A673 (cell line): ENCODE data around the gene NLRC5.

Experiments
- EZH2 ChIP-seq: fragments of 200-600 bp; sonication (generic); IDR thresholded peaks from 2 replicates; pipeline ENCODE4 v1.6.1; 2017; ENCODE audit warnings: borderline replicate concordance, low read depth, mild to moderate bottlenecking, mixed read lengths, antibody characterized with exemption, low read length; ENCODE audit not compliant: poor library complexity, severe bottlenecking
- TF ChIP-seq, protein P1 (sequence below): fragments of 300-800, 200-600 bp; sonication (generic); conservative IDR thresholded peaks from 2 replicates; pipeline ENCODE4 v1.5.1; 2017; ENCODE audit warnings: low read depth, mild to moderate bottlenecking, antibody characterized with exemption, low read length, moderate library complexity, mixed read lengths

DNA sequence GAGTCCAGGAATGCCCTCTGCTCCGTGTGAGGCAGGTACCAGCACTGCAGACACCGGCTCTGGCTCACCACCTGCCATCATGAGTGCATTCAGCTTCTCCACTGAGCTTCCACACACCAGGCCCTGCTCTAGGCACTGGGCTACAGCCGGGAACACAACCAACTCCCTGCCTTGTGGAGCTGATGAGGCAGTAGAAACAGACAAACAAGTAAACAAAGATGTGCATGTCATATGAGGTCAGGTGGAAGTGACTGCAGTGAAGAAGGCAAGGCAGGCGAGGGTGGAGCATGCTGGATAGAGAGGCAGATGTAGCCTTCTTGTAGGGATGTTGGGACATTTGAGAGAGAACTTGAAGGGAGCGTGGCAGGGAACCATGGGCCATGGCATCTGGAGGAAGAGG, 5.0 kb downstream of the NLRC5 start:
- TF ChIP-seq, protein P1, sequence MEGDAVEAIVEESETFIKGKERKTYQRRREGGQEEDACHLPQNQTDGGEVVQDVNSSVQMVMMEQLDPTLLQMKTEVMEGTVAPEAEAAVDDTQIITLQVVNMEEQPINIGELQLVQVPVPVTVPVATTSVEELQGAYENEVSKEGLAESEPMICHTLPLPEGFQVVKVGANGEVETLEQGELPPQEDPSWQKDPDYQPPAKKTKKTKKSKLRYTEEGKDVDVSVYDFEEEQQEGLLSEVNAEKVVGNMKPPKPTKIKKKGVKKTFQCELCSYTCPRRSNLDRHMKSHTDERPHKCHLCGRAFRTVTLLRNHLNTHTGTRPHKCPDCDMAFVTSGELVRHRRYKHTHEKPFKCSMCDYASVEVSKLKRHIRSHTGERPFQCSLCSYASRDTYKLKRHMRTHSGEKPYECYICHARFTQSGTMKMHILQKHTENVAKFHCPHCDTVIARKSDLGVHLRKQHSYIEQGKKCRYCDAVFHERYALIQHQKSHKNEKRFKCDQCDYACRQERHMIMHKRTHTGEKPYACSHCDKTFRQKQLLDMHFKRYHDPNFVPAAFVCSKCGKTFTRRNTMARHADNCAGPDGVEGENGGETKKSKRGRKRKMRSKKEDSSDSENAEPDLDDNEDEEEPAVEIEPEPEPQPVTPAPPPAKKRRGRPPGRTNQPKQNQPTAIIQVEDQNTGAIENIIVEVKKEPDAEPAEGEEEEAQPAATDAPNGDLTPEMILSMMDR = no peak
- TF ChIP-seq EZH2 = no peak
